ENCODE data around the gene IGSF9B. TPM values are rescaled to one million over a fixed set of nuclear protein-coding genes. Genes with fewer than 3 reads are reported as not detected.
A peak's percentile ranks its signal among the peaks of the same experiment; 100 is the strongest.
"Not testable (repeated sequence)": the region's sequence is repeated elsewhere in the genome, so short reads cannot be mapped to it uniquely, and the experiment has no call there.

Gene IGSF9B
- 34.5 TPM for total RNA-seq
- long read RNA-seq, partial matches to known transcripts = 0 of 9 reads
- long read RNA-seq, other reads (novel, unspliced or antisense) = 9 of 9 reads

- peak; percentile 82 for ATAC-seq
- intact Hi-C loops (cut with micrococcal nuclease) = no loop called here
- DNase-seq = peak; percentile 94
Observed at GRCh38 chr11:133956650-133957633, at the start of gene IGSF9B. Gene IGSF9B, minus strand, starts transcription at chr11:133956968. Its CDS starts 214 bp downstream, at chr11:133956754.

GRCh38 chr11:134004496-134005172, 47.9 kb upstream of the IGSF9B start:
- intact Hi-C loops (cut with micrococcal nuclease) = no loop called here
- ATAC-seq = peak; percentile 89
- DNase-seq = peak; percentile 49

GRCh38 chr11:134003792-134004495, 47.2 kb upstream of the IGSF9B start:
- intact Hi-C loops (cut with micrococcal nuclease) = no loop called here
- DNase-seq = no peak
- ATAC-seq = no peak

- ATAC-seq; DNase-seq; intact Hi-C loops (cut with micrococcal nuclease): not testable (repeated sequence)
Observed at GRCh38 chr11:134002819-134003218, 46.1 kb upstream of the IGSF9B start.

- ATAC-seq; intact Hi-C loops (cut with micrococcal nuclease); DNase-seq: not testable (repeated sequence)
Observed at GRCh38 chr11:134002338-134002737, 45.6 kb upstream of the IGSF9B start.

- intact Hi-C loops (cut with micrococcal nuclease) = no loop called here
- DNase-seq = no peak
- ATAC-seq = no peak
Observed at GRCh38 chr11:134001596-134001995, 44.8 kb upstream of the IGSF9B start.

GRCh38 chr11:134001088-134001487, 44.3 kb upstream of the IGSF9B start:
- ATAC-seq (no peak), DNase-seq (no peak)
- intact Hi-C loops (cut with micrococcal nuclease) = no loop called here

GRCh38 chr11:133999355-133999754, 42.6 kb upstream of the IGSF9B start:
- intact Hi-C loops (cut with micrococcal nuclease) = no loop called here
- ATAC-seq (no peak), DNase-seq (no peak)

- intact Hi-C loops (cut with micrococcal nuclease) = no loop called here
- DNase-seq (no peak), ATAC-seq (peak; percentile 59)
Observed at GRCh38 chr11:133997554-133997953, 40.8 kb upstream of the IGSF9B start.

GRCh38 chr11:133996671-133997070, 39.9 kb upstream of the IGSF9B start:
- intact Hi-C loops (cut with micrococcal nuclease) = no loop called here
- ATAC-seq (no peak), DNase-seq (no peak)

GRCh38 chr11:133995066-133995465, 38.3 kb upstream of the IGSF9B start:
- ATAC-seq (no peak), DNase-seq (no peak)
- intact Hi-C loops (cut with micrococcal nuclease) = no loop called here

GRCh38 chr11:133993921-133994320, 37.2 kb upstream of the IGSF9B start:
- no peak for ATAC-seq
- DNase-seq = no peak
- intact Hi-C loops (cut with micrococcal nuclease) = no loop called here

- no peak for DNase-seq
- ATAC-seq = no peak
- intact Hi-C loops (cut with micrococcal nuclease) = no loop called here
Observed at GRCh38 chr11:133993107-133993506, 36.3 kb upstream of the IGSF9B start.

GRCh38 chr11:133992121-133992520, 35.4 kb upstream of the IGSF9B start:
- no peak for DNase-seq
- intact Hi-C loops (cut with micrococcal nuclease) = no loop called here

GRCh38 chr11:133991101-133991500, 34.3 kb upstream of the IGSF9B start:
- ATAC-seq (no peak), DNase-seq (no peak)
- intact Hi-C loops (cut with micrococcal nuclease) = no loop called here

More at GRCh38 chr11:133992121-133992520, 35.4 kb upstream of the IGSF9B start:
- ATAC-seq = no peak

GRCh38 chr11:133990501-133990900, 33.7 kb upstream of the IGSF9B start:
- ATAC-seq = no peak
- DNase-seq = no peak
- intact Hi-C loops (cut with micrococcal nuclease) = no loop called here

- intact Hi-C loops (cut with micrococcal nuclease) = no loop called here
- DNase-seq (peak; percentile 90), ATAC-seq (peak; percentile 97)
Observed at GRCh38 chr11:133988686-133989410, 32.1 kb upstream of the IGSF9B start.

- intact Hi-C loops (cut with micrococcal nuclease) = no loop called here
- DNase-seq (no peak), ATAC-seq (no peak)
Observed at GRCh38 chr11:133987171-133987570, 30.4 kb upstream of the IGSF9B start.

All from left ventricle myocardium superior (tissue), 1 donor.